HG03558 (cell line): ENCODE results near the gene GRPEL2.
A peak's percentile ranks its signal among the peaks of the same experiment; 100 is the strongest.

Experiments used
- ATAC-seq: cut with Tn5 transposase; IDR thresholded peaks from one replicate; pipeline ENCODE4 v1.9.1; 2021; ENCODE audit warnings: moderate number of reproducible peaks; ENCODE audit not compliant: unreplicated experiment; ENCODE audit errors: extremely low read depth

Gene GRPEL2

GRCh38 chr5:149353911-149354310 is 8.6 kb downstream of the GRPEL2 start:
- no peak for ATAC-seq

DNA sequence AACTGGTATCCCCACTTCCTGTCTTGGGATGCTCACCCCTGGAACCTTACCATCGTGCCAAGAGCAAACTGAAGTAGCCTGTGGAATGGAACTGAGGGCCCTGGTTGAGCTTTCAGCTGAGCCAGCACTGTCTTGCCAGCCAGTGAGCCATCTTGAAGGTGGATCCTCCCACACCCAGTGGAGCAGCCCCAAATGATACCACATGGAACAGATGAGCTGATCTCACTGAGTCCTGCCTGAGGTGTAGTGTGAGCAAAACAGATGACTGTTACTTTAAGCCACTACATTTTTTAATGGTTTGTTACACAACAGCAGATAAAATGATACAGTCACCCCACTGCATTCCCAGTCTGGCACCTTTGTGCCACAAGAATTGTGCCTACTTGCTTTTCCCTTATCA is 10.4 kb downstream of the GRPEL2 start:
- no peak for ATAC-seq

GRCh38 chr5:149356391-149356790 is 11.1 kb downstream of the GRPEL2 start:
- no peak for ATAC-seq

GRCh38 chr5:149357370-149358293 is 12.3 kb downstream of the GRPEL2 start, which contains the start of gene PCYOX1L:
Gene PCYOX1L (plus strand): TSS chr5:149358046. CDS start chr5:149358069, 23 bp downstream.
- ATAC-seq = peak; percentile 98

- no peak for ATAC-seq
Observed at GRCh38 chr5:149358294-149358651, 13.0 kb downstream of the GRPEL2 start.

DNA sequence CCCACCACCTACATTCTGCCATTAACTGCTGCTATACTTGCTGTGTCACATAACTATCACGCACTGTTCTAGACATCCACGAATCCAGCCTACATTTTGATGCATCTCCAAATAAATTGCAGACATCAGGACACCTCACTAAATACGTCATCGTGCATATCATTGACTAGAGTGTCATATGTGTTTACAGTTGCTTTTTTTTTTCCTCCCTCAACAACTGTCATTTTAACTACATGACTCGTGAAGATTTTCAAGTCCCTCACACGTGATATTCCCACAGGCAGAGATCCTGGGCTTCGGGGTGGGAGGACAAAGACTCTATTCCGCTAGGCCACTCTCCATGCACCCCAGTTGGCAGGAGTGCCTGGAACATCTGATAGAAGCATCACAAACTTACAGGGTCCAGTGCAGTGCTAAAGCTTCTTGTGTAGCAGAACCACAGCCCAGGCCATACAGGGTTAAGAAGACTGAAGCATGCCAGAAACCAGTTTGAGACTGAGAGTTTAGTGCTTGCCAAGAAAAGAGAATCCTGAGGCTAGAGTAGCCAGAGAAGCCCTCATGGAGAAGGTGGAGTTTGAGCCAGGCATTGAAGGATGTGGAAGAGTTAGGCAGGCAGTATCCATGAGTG is 13.7 kb downstream of the GRPEL2 start:
- no peak for ATAC-seq

DNA sequence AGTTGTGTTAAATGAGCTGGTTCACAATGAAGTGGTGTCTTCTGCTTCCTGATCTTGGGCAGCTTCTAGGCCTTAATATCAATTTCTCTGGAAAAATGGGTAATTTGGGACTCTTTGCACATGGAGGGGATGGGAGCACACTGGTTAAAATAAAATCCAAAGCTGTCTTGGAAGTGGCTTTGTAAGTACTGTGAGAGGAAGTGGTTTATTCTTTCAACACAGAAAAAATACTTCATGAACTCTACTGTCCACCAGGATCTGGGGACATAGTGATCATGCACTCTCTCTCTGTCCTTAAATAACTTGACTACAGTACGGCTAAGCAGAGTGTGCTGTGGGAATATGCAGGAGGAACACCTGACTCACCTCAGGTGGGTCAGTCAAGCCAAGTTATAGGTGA is 15.0 kb downstream of the GRPEL2 start:
- ATAC-seq = no peak

GRCh38 chr5:149362541-149362940 is 17.2 kb downstream of the GRPEL2 start:
- no peak for ATAC-seq

DNA sequence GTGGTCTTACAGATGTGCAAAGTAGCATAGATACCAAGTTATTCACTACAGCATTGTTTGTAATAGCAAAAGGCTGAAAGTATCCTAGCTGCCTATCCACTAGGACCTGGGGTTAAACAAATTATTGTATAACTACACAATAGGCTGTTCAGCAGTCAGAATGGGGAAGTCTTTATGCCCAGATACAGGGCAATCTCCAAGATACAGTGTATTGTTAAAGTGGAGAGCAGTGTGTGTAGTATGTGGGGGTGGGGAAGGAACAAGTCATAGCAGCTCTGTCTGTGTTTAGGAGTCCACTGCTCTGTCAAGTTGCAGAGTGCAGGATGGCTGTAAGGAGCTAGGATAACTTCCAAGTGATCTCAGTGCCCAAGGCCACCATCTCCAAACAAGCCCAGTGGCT is 18.1 kb downstream of the GRPEL2 start:
- no peak for ATAC-seq

- ATAC-seq = no peak
Observed at GRCh38 chr5:149363936-149364335, 18.6 kb downstream of the GRPEL2 start.

GRCh38 chr5:149364719-149365118 is 19.4 kb downstream of the GRPEL2 start:
- ATAC-seq = no peak

DNA sequence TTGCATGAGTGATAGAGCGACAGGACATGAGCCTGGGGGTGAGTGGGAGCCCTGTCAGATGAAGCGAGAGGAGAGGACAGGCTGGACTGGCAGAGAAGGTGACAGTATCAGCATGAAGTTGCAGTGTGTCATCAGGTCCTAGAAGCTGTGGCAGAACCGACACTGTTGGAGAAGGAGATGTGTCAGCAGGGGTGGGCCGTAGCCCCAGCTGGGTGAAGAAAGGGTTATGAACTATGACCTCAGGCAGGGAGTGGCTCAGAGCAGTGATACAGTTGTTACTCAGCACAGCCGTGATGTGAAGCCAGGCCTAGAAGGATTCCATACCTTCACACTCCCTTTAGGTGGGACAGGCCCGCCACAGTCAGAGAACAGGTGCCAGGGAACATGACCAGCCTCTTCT is 20.1 kb downstream of the GRPEL2 start:
- ATAC-seq = no peak

DNA sequence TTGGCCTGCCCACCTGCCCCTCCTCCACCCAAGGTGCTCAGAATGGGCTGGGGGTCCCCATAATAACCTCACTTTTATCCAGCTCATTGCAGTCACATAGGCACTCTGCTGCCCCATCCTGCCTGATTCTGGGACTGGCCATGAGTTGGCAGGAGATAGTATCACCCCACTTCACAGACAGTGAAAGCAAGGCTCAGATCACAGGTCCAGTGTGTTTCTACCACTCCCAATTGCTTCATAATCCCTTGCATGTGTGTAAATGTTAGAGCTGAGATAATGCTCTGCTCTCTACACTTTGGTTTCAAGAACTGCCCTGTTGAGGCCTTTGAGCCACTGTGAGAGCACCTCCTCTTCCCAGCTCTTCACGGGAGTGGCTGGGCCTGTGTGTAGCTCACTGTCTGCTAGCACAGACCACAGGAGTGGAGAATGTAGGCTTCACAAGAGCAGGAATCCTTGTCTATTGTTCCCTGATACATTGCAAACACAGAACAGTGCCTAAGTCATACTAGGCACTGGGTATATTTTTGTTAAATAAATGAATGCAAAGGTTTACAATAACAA is 20.9 kb downstream of the GRPEL2 start:
- ATAC-seq = no peak

GRCh38 chr5:149367249-149367971 is 22.1 kb downstream of the GRPEL2 start:
- ATAC-seq = no peak

DNA sequence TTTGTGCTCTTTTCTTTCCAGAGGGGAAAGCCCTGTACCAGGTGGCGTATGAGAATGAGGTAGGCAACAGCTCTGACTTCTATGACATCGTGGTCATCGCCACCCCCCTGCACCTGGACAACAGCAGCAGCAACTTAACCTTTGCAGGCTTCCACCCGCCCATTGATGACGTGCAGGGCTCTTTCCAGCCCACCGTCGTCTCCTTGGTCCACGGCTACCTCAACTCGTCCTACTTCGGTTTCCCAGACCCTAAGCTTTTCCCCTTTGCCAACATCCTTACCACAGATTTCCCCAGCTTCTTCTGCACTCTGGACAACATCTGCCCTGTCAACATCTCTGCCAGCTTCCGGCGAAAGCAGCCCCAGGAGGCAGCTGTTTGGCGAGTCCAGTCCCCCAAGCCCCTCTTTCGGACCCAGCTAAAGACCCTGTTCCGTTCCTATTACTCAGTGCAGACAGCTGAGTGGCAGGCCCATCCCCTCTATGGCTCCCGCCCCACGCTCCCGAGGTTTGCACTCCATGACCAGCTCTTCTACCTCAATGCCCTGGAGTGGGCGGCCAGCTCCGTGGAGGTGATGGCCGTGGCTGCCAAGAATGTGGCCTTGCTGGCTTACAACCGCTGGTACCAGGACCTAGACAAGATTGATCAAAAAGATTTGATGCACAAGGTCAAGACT is 22.8 kb downstream of the GRPEL2 start:
- ATAC-seq = no peak

DNA sequence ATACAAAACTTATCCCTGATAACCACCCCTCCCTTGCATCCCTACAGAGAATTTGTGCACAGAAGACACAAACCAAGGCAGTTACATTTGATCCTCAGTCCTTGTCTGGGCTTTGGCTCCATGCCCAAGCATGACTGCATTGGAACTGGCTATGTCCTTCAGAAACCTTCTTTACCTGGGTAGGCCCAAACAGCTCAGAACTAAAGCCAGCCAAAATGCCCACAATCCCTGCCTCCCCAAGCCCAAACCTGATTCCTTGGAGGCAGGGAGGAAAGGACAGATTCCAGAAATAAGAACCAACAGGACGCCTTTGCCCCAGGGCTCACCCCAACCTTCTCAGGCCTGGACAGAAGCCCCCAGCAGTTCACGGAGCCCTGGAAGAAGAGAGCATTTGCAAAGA is 25.6 kb downstream of the GRPEL2 start:
- no peak for ATAC-seq

DNA sequence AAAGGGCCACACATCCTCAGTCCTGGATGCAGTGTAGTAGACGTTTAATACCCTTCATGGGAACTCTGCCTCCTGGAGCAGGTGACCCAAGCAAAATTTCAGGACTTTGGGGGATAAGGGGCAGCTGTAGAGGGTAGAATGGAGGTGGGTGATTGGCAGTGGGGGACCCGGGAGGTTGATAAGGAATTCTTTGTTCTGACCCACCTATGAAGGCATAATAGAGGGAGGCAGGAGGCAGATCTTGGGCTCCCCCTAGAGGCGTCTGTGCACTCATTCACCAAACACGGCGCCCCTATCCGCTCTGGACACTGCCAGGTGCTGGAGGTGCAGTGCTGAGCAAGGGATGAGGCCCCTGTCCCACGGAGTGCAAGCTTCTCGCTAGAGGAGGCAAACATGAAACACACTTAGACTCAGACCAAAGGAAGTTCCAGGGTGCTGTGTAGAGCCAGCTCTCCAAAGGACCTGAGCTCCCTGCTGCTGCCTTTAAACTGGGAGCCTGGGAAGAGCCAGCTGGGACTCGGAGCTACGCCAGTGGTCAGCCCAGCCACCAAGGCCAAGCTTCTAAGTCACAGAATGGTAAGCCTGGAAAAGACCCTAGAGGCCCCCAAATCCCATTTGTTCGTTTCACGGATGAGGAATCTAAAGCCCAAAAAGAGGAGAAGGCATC is 26.1 kb downstream of the GRPEL2 start:
- ATAC-seq = no peak

GRCh38 chr5:149372076-149372795 is 26.9 kb downstream of the GRPEL2 start:
- ATAC-seq = no peak

GRCh38 chr5:149372932-149373331 is 27.6 kb downstream of the GRPEL2 start:
- ATAC-seq = no peak
